Measurements from ENCODE around the gene EFEMP1. TPM values are rescaled to one million over a fixed set of nuclear protein-coding genes. Genes with fewer than 3 reads are reported as not detected.

Gene EFEMP1
- total RNA-seq, 1 experiment from 2014 or later: 0.34 TPM

DNA sequence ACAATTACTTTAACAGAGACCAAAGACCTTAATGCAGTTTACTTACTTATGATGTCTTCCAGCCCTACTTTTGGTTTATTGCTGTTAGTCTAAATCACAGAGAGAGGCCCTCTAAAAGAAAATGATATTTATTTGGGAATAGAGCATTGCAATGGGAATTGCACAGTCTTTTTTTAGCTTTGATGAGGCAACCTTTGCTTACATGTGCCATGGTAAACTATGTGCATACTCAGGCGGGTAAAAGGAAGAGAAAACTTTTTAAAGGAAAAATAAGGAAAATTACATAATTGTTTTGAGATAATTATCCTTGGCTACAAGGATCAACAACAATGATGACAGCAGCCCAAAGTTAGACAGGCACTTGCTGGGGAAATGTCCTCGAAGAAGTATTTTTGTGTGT is 78.6 kb downstream of the EFEMP1 start:
- H3K36me3 ChIP-seq (ENCODE audit: control insufficient read depth in 1 of 2, insufficient read depth in 2 of 2, low read length in 2 of 2): no peaks in the 10 kb centered on the region
- no peak overlapping the region for H2AFZ ChIP-seq (ENCODE audit: low read depth, low read length, poor library complexity, severe bottlenecking)
- TF ChIP-seq CBX3 (IDR thresholded peaks at IDR 0.05; ENCODE audit: low read depth) (no peak), EZH2 (IDR thresholded peaks at IDR 0.05) (no peak), ELF1 (IDR thresholded peaks at IDR 0.05; ENCODE audit: borderline replicate concordance, low read depth) (no peak)
- ChIA-PET RAD21 (ENCODE audit: low non-redundant PET in 1 of 2, low total read pairs in 2 of 2, uncharacterized antibody in 2 of 2, unreplicated experiment in 2 of 2) (no interaction called here), POLR2A (no interaction called here), CTCF (no interaction called here)
- no peaks in the 10 kb centered on the region for H3K9me2 ChIP-seq (ENCODE audit: insufficient read depth)
- H3K4me1 ChIP-seq (ENCODE audit: control insufficient read depth in 1 of 2, insufficient read depth in 2 of 2, low read length in 2 of 2): no peaks in the 10 kb centered on the region
- H3K4me2 ChIP-seq (ENCODE audit: low read length): no peak overlapping the region
- no peak overlapping the region for H3K27ac ChIP-seq (ENCODE audit: low read depth, low read length)
- no peaks in the 10 kb centered on the region for H4K20me1 ChIP-seq (ENCODE audit: insufficient read depth)
- no peaks in the 10 kb centered on the region for H3K9me3 ChIP-seq (ENCODE audit: control insufficient read depth in 1 of 2, insufficient read depth in 1 of 2, low read depth in 1 of 2, low read length in 2 of 2)
- no peak for DNase-seq (ENCODE audit: low read depth, low spot score)
- no peak overlapping the region for H3K4me3 ChIP-seq (replicated peaks in 1 of 2; ENCODE audit: low read depth in 1 of 2, low read length in 2 of 2)
- intact Hi-C loops (cut with micrococcal nuclease): no loop called here
- no peaks in the 10 kb centered on the region for H3K27me3 ChIP-seq (ENCODE audit: insufficient read depth, low read length)
- no peak overlapping the region for H3K9ac ChIP-seq (ENCODE audit: low read length)
- no peak for ATAC-seq
- no peaks in the 10 kb centered on the region for H3K79me2 ChIP-seq (ENCODE audit: insufficient read depth, low read length)
- no TSS peak for BruUV-seq (replicated peaks)

GRCh38 chr2:55843994-55844345 is 79.6 kb downstream of the EFEMP1 start:
- no peak for ATAC-seq
- Histone ChIP-seq H3K27ac (ENCODE audit: low read depth, low read length) (no peak overlapping the region), H3K4me2 (ENCODE audit: low read length) (no peak overlapping the region), H3K4me1 (ENCODE audit: control insufficient read depth in 1 of 2, insufficient read depth in 2 of 2, low read length in 2 of 2) (peaks cover 0 to 4% of the 10 kb centered on the region in 2 experiments; a peak in 1 of 4 replicates), H3K9ac (ENCODE audit: low read length) (no peak overlapping the region), H3K9me2 (ENCODE audit: insufficient read depth) (no peaks in the 10 kb centered on the region), H3K36me3 (ENCODE audit: control insufficient read depth in 1 of 2, insufficient read depth in 2 of 2, low read length in 2 of 2) (no peaks in the 10 kb centered on the region), H2AFZ (ENCODE audit: low read depth, low read length, poor library complexity, severe bottlenecking) (no peak overlapping the region), H3K9me3 (ENCODE audit: control insufficient read depth in 1 of 2, insufficient read depth in 1 of 2, low read depth in 1 of 2, low read length in 2 of 2) (no peaks in the 10 kb centered on the region), H3K4me3 (replicated peaks in 1 of 2; ENCODE audit: low read depth in 1 of 2, low read length in 2 of 2) (no peak overlapping the region), H3K27me3 (ENCODE audit: insufficient read depth, low read length) (no peaks in the 10 kb centered on the region), H4K20me1 (ENCODE audit: insufficient read depth) (no peaks in the 10 kb centered on the region), H3K79me2 (ENCODE audit: insufficient read depth, low read length) (no peaks in the 10 kb centered on the region)
- DNase-seq (ENCODE audit: low read depth, low spot score): no peak
- TF ChIP-seq ZFX (IDR thresholded peaks at IDR 0.05): no peak
- no peak for TF ChIP-seq YY1 (IDR thresholded peaks at IDR 0.05; ENCODE audit: extremely low read depth, insufficient replicate concordance, low read depth, low read length)
- no peak for TF ChIP-seq CTCF (IDR thresholded peaks at IDR 0.05 in 2 of 3, conservative IDR thresholded peaks at IDR 0.05 in 1 of 3; ENCODE audit: borderline replicate concordance in 1 of 3, insufficient read depth in 1 of 3, low read depth in 2 of 3, low read length in 2 of 3)
- no peak for TF ChIP-seq ZNF274 (IDR thresholded peaks at IDR 0.05; ENCODE audit: low read depth, low read length)
- no peak for TF ChIP-seq POLR2A (IDR thresholded peaks at IDR 0.05; ENCODE audit: borderline replicate concordance, extremely low read depth, insufficient read depth, insufficient read length)
- no peak for TF ChIP-seq EGR1 (IDR thresholded peaks at IDR 0.05; ENCODE audit: low read depth)
- no peak for TF ChIP-seq SIN3A (IDR thresholded peaks at IDR 0.05; ENCODE audit: low read depth)
- no peak for TF ChIP-seq ATF3 (IDR thresholded peaks at IDR 0.05)
- TF ChIP-seq CBX3 (IDR thresholded peaks at IDR 0.05; ENCODE audit: low read depth): no peak
- TF ChIP-seq RAD21 (IDR thresholded peaks at IDR 0.05; ENCODE audit: low read depth): no peak
- no peak for TF ChIP-seq EZH2phosphoT487 (IDR thresholded peaks at IDR 0.05; ENCODE audit: borderline replicate concordance)
- TF ChIP-seq ZBTB33 (IDR thresholded peaks at IDR 0.05; ENCODE audit: extremely low read depth, insufficient replicate concordance, low read length): no peak
- TF ChIP-seq CEBPB (IDR thresholded peaks at IDR 0.05; ENCODE audit: low read depth): no peak
- RAD21 ChIA-PET (ENCODE audit: low non-redundant PET in 1 of 2, low total read pairs in 2 of 2, uncharacterized antibody in 2 of 2, unreplicated experiment in 2 of 2): no interaction called here
- BruUV-seq (replicated peaks): no TSS peak
- CTCF ChIA-PET: no interaction called here
- POLR2A ChIA-PET: no interaction called here
- intact Hi-C loops (cut with micrococcal nuclease): no loop called here
